GM23338 (cell line): ENCODE data around the gene HSPG2. TPM values are rescaled to one million over a fixed set of nuclear protein-coding genes. Genes with fewer than 3 reads are reported as not detected.

Source experiments
- ATAC-seq: fragments of 200-7000 bp; cut with Tn5 transposase; 3 replicates; pipeline ENCODE4 v1.9.1; 2020
- DNase-seq: peaks from one replicate; pipeline ENCODE4 v3.0.0-alpha.2; 2015; ENCODE audit warnings: low spot score
- H2AFZ ChIP-seq: fragments of 200-600 bp; sonication (generic); 2 replicates; pipeline ENCODE4 v1.8.0; 2016; ENCODE audit warnings: antibody characterized with exemption, mild to moderate bottlenecking, moderate library complexity
- H3F3A ChIP-seq: fragments of 200-600 bp; sonication (generic); replicated peaks from 2 replicates; pipeline ENCODE4 v1.8.0; 2017; ENCODE audit warnings: antibody characterized with exemption, mixed run types, low read depth
- H3K27ac ChIP-seq: fragments of 200-600 bp; sonication (generic); 2 replicates; pipeline ENCODE4 v1.6.1; 2016; ENCODE audit warnings: low read depth
- H3K27me3 ChIP-seq: fragments of 200-600 bp; sonication (generic); 2 replicates; pipeline ENCODE4 v1.8.0; 2016; ENCODE audit warnings: mild to moderate bottlenecking, mixed run types, moderate library complexity; ENCODE audit not compliant: insufficient read depth
- H3K36me3 ChIP-seq: fragments of 200-600 bp; sonication (generic); 2 replicates; pipeline ENCODE4 v1.8.0; 2016; ENCODE audit warnings: mild to moderate bottlenecking; ENCODE audit not compliant: insufficient read depth
- H3K4me1 ChIP-seq: fragments of 200-600 bp; sonication (generic); 2 replicates; pipeline ENCODE4 v1.8.0; 2016; ENCODE audit warnings: mild to moderate bottlenecking, moderate library complexity; ENCODE audit not compliant: insufficient read depth
- H3K4me2 ChIP-seq: fragments of 200-600 bp; sonication (generic); 2 replicates; pipeline ENCODE4 v1.7.1; 2017; ENCODE audit warnings: mixed run types
- H3K4me3 ChIP-seq: fragments of 200-600 bp; sonication (generic); 2 replicates; pipeline ENCODE4 v1.6.1; 2016; ENCODE audit warnings: mixed run types
- H3K79me2 ChIP-seq: fragments of 200-600 bp; sonication (generic); replicated peaks from 2 replicates; pipeline ENCODE4 v1.8.0; 2017; ENCODE audit warnings: mild to moderate bottlenecking; ENCODE audit not compliant: insufficient read depth
- H3K9me2 ChIP-seq: fragments of 200-600 bp; sonication (generic); 2 replicates; pipeline ENCODE4 v1.8.0; 2017; ENCODE audit not compliant: insufficient read depth
- H4K20me1 ChIP-seq: fragments of 200-600 bp; sonication (generic); replicated peaks from 2 replicates; pipeline ENCODE4 v1.8.0; 2017; ENCODE audit warnings: mild to moderate bottlenecking; ENCODE audit not compliant: insufficient read depth
- H3K27ac Mint-ChIP-seq: 2 replicates; pipeline ENCODE4 v1.8.0; 2020; ENCODE audit warnings: inconsistent platforms, mild to moderate bottlenecking, moderate library complexity, mixed read lengths
- H3K27me3 Mint-ChIP-seq: 3 replicates; pipeline ENCODE4 v1.8.0; 2022; ENCODE audit warnings: low read depth, mild to moderate bottlenecking, moderate library complexity, mixed read lengths, inconsistent platforms; ENCODE audit not compliant: insufficient read depth, poor library complexity
- H3K36me3 Mint-ChIP-seq: 3 replicates; pipeline ENCODE4 v1.8.0; 2021; ENCODE audit warnings: low read depth, mild to moderate bottlenecking, inconsistent platforms, moderate library complexity, mixed read lengths
- H3K4me1 Mint-ChIP-seq: 3 replicates; pipeline ENCODE4 v1.8.0; 2020; ENCODE audit warnings: mild to moderate bottlenecking, inconsistent platforms, mixed read lengths
- H3K4me3 Mint-ChIP-seq: 3 replicates; pipeline ENCODE4 v1.8.0; 2021; ENCODE audit warnings: moderate library complexity, mild to moderate bottlenecking, inconsistent platforms, mixed read lengths
- H3K9me3 Mint-ChIP-seq: 3 replicates; pipeline ENCODE4 v1.8.0; 2020; ENCODE audit warnings: moderate library complexity, mild to moderate bottlenecking, inconsistent platforms, mixed read lengths
- CREB1 ChIP-seq: fragments of 250-450 bp; sonication (Bioruptor Pico); IDR thresholded peaks from 2 replicates; pipeline ENCODE4 v1.5.0; 2020; ENCODE audit warnings: low read depth, mild to moderate bottlenecking, moderate library complexity
- ETS1 ChIP-seq: IDR thresholded peaks from 2 replicates; pipeline ENCODE4 v1.6.1; 2016; ENCODE audit warnings: antibody characterized with exemption
- EZH2phosphoT487 ChIP-seq: fragments of 200-600 bp; sonication (generic); IDR thresholded peaks from one replicate; pipeline ENCODE4 v1.8.1; 2018; ENCODE audit warnings: antibody characterized with exemption; ENCODE audit not compliant: unreplicated experiment
- JUNB ChIP-seq: IDR thresholded peaks from one replicate; pipeline ENCODE4 v1.6.1; 2016; ENCODE audit warnings: antibody characterized with exemption; ENCODE audit not compliant: unreplicated experiment
- NANOG ChIP-seq: IDR thresholded peaks from 2 replicates; pipeline ENCODE4 v1.6.1; 2016; ENCODE audit warnings: antibody characterized with exemption, borderline replicate concordance
- POLR2AphosphoS5 ChIP-seq: IDR thresholded peaks from 2 replicates; pipeline ENCODE4 v1.6.1; 2016; ENCODE audit warnings: antibody characterized with exemption, low read depth
- REST ChIP-seq: IDR thresholded peaks from one replicate; pipeline ENCODE4 v1.6.1; 2018; ENCODE audit warnings: antibody characterized with exemption; ENCODE audit not compliant: unreplicated experiment
- STAT1 ChIP-seq: IDR thresholded peaks from one replicate; pipeline ENCODE4 v1.6.1; 2016; ENCODE audit warnings: antibody characterized with exemption; ENCODE audit not compliant: unreplicated experiment
- ZNF114 ChIP-seq: fragments of 250-450 bp; sonication (Bioruptor Pico); IDR thresholded peaks from 2 replicates; pipeline ENCODE4 v1.5.0; 2020; ENCODE audit warnings: mild to moderate bottlenecking, moderate library complexity
- ZNF331 ChIP-seq: fragments of 250-450 bp; sonication (Bioruptor Pico); IDR thresholded peaks from 2 replicates; pipeline ENCODE4 v1.5.0; 2020; ENCODE audit warnings: low read depth, mild to moderate bottlenecking, moderate library complexity
- ZNF462 ChIP-seq: fragments of 250-450 bp; sonication (Bioruptor Pico); IDR thresholded peaks from 2 replicates; pipeline ENCODE4 v1.5.0; 2020; ENCODE audit warnings: mild to moderate bottlenecking, moderate library complexity
- polyA plus RNA-seq: library from polyadenylated mRNA; unstranded; fragments of >200 nt; fragmentation: Nextera tagmentation; extraction: Ambion mirVana; gene quantifications from 2 replicates; pipeline ENCODE4 v1.2.1, GENCODE V29; 2016
- total RNA-seq: library from RNA; depleted of rRNA; stranded (reverse); fragments of >200 nt; shearing (Covaris generic); gene quantifications from 2 replicates; pipeline ENCODE4 v1.2.3, GENCODE V29; 2014

The HSPG2 gene
- total and polyA plus RNA-seq, 2 experiments from 2014 or later: 14.9 to 70.8 TPM

GRCh38 chr1:21919520-21919919 lies 17.6 kb downstream of the HSPG2 start:
- H3K4me1 Mint-ChIP-seq: peaks cover 48% of the 10 kb centered on the region
- no peak overlapping the region for H3K4me2 ChIP-seq
- no peak overlapping the region for H3K27ac Mint-ChIP-seq

More at GRCh38 chr1:21919520-21919919, 17.6 kb downstream of the HSPG2 start:
- Histone ChIP-seq H3F3A (0 out of 2 replicates have a peak, but pooled peaks cover 8% of the 10 kb centered on the region), H3K27me3 (no peaks in the 10 kb centered on the region), H4K20me1 (no peaks in the 10 kb centered on the region; the same call in 1 of the 2 replicates), H3K27ac (no peak overlapping the region; the same call in 1 of the 2 replicates), H3K9me2 (no peaks in the 10 kb centered on the region), H2AFZ (no peak overlapping the region), H3K4me1 (peaks cover 31% of the 10 kb centered on the region), H3K36me3 (no peaks in the 10 kb centered on the region), H3K4me3 (no peak overlapping the region), H3K79me2 (peaks cover 7% of the 10 kb centered on the region; the same call in 1 of the 2 replicates)
- ATAC-seq (no peak), DNase-seq (no peak)
- peaks cover 8% of the 10 kb centered on the region; the same call in 2 of the 3 replicates for H3K36me3 Mint-ChIP-seq
- peaks cover 13% of the 10 kb centered on the region for H3K27me3 Mint-ChIP-seq
- H3K9me3 Mint-ChIP-seq: no peaks in the 10 kb centered on the region
- TF ChIP-seq ZNF462 (CRISPR knock-in tag) (no peak), REST (no peak), CREB1 (no peak), STAT1 (no peak), NANOG (no peak), POLR2AphosphoS5 (no peak), ETS1 (no peak), ZNF331 (CRISPR knock-in tag) (no peak), ZNF114 (CRISPR knock-in tag) (no peak), JUNB (no peak), EZH2phosphoT487 (no peak)
- no peak overlapping the region for H3K4me3 Mint-ChIP-seq
